RWPE2 (cell line): ENCODE results near the gene ATXN7L2.

Experiments
- ATAC-seq: fragments of 200-7000 bp; cut with Tn5 transposase; 3 replicates; pipeline ENCODE4 v1.9.1; 2021; ENCODE audit warnings: low read depth
- DNase-seq: peaks from one replicate; pipeline ENCODE4 v3.0.0-alpha.2; 2020; ENCODE audit warnings: low spot score
- H3K27ac ChIP-seq: fragments of 450-650 bp; 2 replicates; pipeline ENCODE4 v1.5.1; 2017; ENCODE audit warnings: mild to moderate bottlenecking; ENCODE audit not compliant: poor library complexity, severe bottlenecking
- H3K27me3 ChIP-seq: fragments of 250-450 bp; sonication (Bioruptor Pico); 2 replicates; pipeline ENCODE4 v1.5.1; 2021; ENCODE audit warnings: mild to moderate bottlenecking, moderate library complexity; ENCODE audit not compliant: insufficient read depth, poor library complexity, severe bottlenecking
- H3K36me3 ChIP-seq: fragments of 250-450 bp; sonication (Bioruptor Pico); 2 replicates; pipeline ENCODE4 v1.5.1; 2020; ENCODE audit warnings: low read depth, mild to moderate bottlenecking, moderate library complexity
- H3K4me1 ChIP-seq: fragments of 250-450 bp; sonication (Bioruptor Pico); 2 replicates; pipeline ENCODE4 v1.5.1; 2021; ENCODE audit warnings: mild to moderate bottlenecking, moderate library complexity; ENCODE audit not compliant: insufficient read depth, poor library complexity, severe bottlenecking
- H3K4me3 ChIP-seq: fragments of 250-450 bp; sonication (Bioruptor Pico); 2 replicates; pipeline ENCODE4 v1.5.1; 2021; ENCODE audit warnings: mild to moderate bottlenecking, moderate library complexity; ENCODE audit not compliant: severe bottlenecking
- H3K9me3 ChIP-seq: fragments of 250-450 bp; sonication (Bioruptor Pico); 2 replicates; pipeline ENCODE4 v1.5.1; 2021; ENCODE audit warnings: mild to moderate bottlenecking, moderate library complexity; ENCODE audit not compliant: severe bottlenecking
- TF ChIP-seq, protein P1 (sequence below): fragments of 450-650 bp; IDR thresholded peaks from one replicate; pipeline ENCODE4 v1.5.1; 2017; ENCODE audit warnings: mild to moderate bottlenecking, moderate library complexity; ENCODE audit not compliant: poor library complexity, severe bottlenecking

ATXN7L2 gene

DNA sequence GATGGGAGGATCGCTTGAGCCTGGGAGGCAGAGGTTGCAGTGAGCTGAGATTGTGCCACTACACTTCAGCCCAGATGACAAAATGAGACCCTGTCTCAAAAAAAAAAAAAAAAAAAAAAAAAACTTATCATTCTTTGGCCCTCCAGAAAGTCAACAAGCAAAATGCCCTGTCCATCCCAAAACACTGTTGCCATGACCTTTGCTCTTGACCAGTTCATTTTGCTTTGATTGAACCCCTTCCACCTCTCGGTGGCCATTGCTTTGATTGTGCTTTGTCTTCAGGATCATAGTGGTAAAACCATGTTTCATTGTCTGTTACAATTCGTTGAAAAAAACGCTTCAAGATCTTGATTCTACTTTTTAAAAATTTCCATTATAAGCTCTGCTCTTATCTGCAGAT, 25.9 kb upstream of the ATXN7L2 start:
- Histone ChIP-seq H3K36me3 (no peaks in the 10 kb centered on the region), H3K9me3 (no peaks in the 10 kb centered on the region), H3K27ac (no peak overlapping the region), H3K4me3 (no peak overlapping the region), H3K27me3 (peaks cover 23% of the 10 kb centered on the region), H3K4me1 (no peaks in the 10 kb centered on the region)
- DNase-seq (no peak), ATAC-seq (no peak)
- TF ChIP-seq, protein P1, sequence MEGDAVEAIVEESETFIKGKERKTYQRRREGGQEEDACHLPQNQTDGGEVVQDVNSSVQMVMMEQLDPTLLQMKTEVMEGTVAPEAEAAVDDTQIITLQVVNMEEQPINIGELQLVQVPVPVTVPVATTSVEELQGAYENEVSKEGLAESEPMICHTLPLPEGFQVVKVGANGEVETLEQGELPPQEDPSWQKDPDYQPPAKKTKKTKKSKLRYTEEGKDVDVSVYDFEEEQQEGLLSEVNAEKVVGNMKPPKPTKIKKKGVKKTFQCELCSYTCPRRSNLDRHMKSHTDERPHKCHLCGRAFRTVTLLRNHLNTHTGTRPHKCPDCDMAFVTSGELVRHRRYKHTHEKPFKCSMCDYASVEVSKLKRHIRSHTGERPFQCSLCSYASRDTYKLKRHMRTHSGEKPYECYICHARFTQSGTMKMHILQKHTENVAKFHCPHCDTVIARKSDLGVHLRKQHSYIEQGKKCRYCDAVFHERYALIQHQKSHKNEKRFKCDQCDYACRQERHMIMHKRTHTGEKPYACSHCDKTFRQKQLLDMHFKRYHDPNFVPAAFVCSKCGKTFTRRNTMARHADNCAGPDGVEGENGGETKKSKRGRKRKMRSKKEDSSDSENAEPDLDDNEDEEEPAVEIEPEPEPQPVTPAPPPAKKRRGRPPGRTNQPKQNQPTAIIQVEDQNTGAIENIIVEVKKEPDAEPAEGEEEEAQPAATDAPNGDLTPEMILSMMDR: no peak

DNA sequence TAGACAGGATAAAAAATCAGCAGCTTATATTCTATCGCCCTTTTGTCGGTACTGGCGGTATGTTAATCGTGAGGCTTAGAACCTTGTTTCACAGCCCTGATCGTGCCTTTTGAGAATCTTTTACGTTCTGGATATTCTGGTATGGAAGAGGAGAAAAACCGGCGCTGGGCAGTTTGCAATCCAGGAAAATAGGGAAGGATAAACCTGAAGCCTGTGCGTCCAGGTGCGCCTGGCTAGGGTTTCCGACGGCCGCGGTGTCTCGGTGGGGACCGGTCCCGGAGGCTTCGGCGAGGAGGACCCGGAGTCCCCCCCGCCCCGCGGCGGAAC, 17.6 kb upstream of the ATXN7L2 start:
- H3K36me3 ChIP-seq: no peaks in the 10 kb centered on the region
- no peaks in the 10 kb centered on the region for H3K4me1 ChIP-seq
- no peak for DNase-seq
- TF ChIP-seq, protein P1: no peak
- no peaks in the 10 kb centered on the region for H3K9me3 ChIP-seq
- ATAC-seq: no peak; the same call in 2 of the 3 replicates
- H3K4me3 ChIP-seq: peak overlapping the region; percentile 26
- H3K27ac ChIP-seq: no peak overlapping the region
- peaks cover 82% of the 10 kb centered on the region for H3K27me3 ChIP-seq

DNA sequence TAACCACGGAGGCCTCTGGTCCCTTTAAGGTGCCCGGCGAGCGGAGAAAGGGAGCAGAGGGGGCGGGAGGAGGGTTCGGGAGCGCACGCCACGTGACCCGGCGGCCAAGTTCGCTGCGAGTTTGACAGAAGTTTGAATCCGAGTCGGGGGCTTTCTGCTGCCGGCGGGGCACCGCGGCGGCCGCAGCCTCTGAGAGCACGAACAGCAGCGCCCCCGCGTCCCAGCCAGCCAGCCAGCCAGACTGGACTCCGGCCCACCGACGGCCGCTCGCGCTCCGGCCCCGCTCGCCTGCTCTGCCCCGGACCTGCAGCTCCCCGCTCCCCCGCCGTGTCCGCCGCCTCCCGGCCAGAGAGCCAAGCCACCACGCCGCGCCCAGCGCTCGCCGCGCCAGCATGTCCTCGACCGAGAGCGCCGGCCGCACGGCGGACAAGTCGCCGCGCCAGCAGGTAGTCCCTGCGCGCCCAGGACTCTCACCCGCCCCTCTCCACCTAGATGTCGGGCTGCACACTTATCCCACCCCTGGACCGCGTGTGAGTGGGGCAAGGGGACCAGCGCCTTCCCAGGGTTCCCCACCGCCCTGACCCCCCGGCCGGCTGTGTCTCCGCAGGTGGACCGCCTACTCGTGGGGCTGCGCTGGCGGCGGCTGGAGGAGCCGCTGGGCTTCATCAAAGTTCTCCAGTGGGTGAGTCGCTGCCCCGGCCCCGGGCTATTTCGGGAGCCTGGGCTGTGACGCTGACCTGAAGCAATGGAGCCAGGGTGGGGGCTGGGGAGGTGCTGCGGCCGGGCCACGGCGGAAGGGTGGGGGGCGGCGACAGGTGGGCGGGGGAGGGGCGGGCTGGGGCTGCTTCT, 17.0 kb upstream of the ATXN7L2 start, which contains the start of gene SYPL2:
SYPL2 (plus strand) TSS at position 95 of the 849 bp plus-strand sequence; CDS start at position 393, 298 bp downstream.
- H3K36me3 ChIP-seq: no peaks in the 10 kb centered on the region
- peak within 1 kb of the TSS; percentile 26 for H3K4me3 ChIP-seq
- H3K27me3 ChIP-seq: peaks cover 88% of the 10 kb centered on the region
- ATAC-seq (peak; percentile 66), DNase-seq (no peak)
- H3K9me3 ChIP-seq: no peaks in the 10 kb centered on the region
- H3K4me1 ChIP-seq: no peaks in the 10 kb centered on the region
- TF ChIP-seq, protein P1: no peak
- no peak within 1 kb of the TSS for H3K27ac ChIP-seq

DNA sequence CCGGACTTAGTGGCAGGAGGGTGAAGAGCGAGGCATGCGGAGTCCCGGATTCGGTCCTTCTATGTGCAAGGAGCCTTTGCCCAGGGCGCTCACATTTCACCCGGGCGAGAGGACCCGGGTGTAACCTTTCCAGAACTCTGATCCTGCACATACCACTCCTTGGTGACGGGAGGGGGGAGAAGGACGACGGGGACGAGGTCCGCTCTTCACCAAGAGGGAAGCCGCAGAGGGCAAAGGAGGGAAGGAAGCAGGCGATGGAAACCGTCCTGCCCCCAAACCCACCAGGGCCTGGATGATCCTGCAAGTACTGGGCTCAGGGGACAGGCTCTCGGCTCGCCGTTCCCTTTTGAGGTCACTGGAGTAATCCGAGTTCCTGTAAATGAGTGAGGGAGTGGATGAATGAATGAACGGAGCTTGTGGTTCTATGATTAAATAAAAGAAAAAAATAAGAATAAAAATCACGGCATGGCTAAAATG, 16.4 kb upstream of the ATXN7L2 start:
- Histone ChIP-seq H3K27ac (no peak overlapping the region), H3K27me3 (peaks cover 87% of the 10 kb centered on the region), H3K9me3 (no peaks in the 10 kb centered on the region), H3K4me3 (no peak overlapping the region), H3K36me3 (no peaks in the 10 kb centered on the region), H3K4me1 (no peaks in the 10 kb centered on the region)
- no peak for ATAC-seq
- TF ChIP-seq, protein P1: no peak
- no peak for DNase-seq

DNA sequence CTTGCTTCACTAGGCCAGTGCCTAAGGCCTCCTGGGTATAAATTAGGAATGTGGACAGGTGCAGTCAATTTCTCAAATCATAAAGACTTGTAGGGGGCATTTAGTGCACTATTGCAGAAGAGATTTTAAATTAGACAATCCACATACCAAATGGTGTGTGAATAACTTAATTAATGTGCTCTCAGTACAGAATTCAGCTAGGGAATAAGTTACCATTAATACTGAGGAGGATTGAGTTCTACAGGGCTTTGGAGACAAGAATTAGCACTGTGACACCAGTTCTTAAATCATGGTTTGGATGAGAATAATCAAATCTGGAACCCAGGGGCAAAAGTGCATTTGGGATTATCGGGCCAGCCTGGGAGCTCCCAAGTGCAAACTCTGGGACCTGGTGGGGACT, 15.6 kb upstream of the ATXN7L2 start:
- Histone ChIP-seq H3K27ac (no peak overlapping the region), H3K4me3 (no peak overlapping the region), H3K36me3 (no peaks in the 10 kb centered on the region), H3K4me1 (no peaks in the 10 kb centered on the region), H3K9me3 (no peaks in the 10 kb centered on the region), H3K27me3 (peaks cover 86% of the 10 kb centered on the region)
- ATAC-seq: no peak
- no peak for DNase-seq
- TF ChIP-seq, protein P1: no peak
